ENCODE data around the gene GRIFIN. TPM values are rescaled to one million over a fixed set of nuclear protein-coding genes. Genes with fewer than 3 reads are reported as not detected.

The GRIFIN gene
- total RNA-seq, 6 donors from 2014 or later = not detected

GRCh38 chr7:2496375-2496774 lies 20.2 kb upstream of the GRIFIN start:
- peak in 1 of 2 donors; percentile 34 for DNase-seq
- Histone ChIP-seq H3K4me1 (peaks cover 14 to 27% (median 20%) of the 10 kb centered on the region in 4 donors), H3K27me3 (no peaks in the 10 kb centered on the region), H3K9me3 (no peaks in the 10 kb centered on the region), H3K4me3 (no peak overlapping the region), H3K36me3 (no peaks in the 10 kb centered on the region), H3K27ac (no peak overlapping the region)
- no peak for ATAC-seq (ENCODE audit: low FRiP score in 2 of 2)
- no peak for TF ChIP-seq EP300 (IDR thresholded peaks at IDR 0.05)
- 87 to 99% methylated on average over 6 to 9 of the region's 9 CpGs for WGBS, 2 donors

DNA sequence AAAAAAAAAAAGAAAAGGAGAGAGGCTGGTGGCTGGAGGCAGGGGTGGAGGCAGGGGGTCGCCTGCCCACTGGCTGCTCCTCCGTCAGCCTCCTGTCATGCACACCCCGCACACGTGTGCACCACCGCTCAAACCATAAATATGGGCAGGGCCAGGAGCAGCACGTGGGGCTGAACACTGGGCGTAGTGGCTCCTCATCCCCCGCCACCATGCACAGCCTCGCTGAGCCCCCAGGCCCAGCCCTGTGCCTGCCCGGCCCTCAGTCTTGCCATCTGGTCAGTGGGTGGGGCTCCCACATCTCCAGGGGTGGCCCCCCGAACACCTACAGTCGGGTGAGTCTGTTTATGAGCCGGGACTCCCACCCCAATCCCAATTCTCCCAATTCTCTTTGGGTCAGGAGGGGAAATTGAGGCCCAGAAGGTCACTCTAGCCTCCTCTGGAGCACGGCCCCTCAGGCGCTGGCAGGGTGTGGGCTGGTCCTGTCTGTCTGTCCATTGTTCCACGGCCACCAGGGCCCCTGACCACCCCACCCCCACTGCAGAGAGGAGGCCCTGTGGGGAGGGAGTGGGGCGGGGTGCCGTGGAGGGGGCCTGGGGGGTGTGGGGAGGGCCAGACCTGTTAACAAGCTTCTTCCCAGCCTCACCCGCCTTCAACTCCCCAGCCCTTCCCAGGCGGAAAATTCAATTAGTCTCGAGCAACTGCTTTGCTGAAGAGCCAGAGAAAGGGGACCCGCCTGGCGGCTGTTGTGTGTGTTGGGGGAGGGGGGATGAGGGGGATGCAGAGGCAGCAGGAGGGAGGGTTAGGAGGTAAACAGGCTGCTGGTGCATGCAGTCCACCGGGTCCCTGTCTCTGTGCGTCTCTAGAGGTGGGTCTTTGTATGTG lies 19.5 kb upstream of the GRIFIN start:
- Histone ChIP-seq H3K4me1 (peaks cover 14 to 27% (median 20%) of the 10 kb centered on the region in 4 donors), H3K27me3 (no peaks in the 10 kb centered on the region)
- no peak for ATAC-seq (ENCODE audit: low FRiP score in 2 of 2)

DNA sequence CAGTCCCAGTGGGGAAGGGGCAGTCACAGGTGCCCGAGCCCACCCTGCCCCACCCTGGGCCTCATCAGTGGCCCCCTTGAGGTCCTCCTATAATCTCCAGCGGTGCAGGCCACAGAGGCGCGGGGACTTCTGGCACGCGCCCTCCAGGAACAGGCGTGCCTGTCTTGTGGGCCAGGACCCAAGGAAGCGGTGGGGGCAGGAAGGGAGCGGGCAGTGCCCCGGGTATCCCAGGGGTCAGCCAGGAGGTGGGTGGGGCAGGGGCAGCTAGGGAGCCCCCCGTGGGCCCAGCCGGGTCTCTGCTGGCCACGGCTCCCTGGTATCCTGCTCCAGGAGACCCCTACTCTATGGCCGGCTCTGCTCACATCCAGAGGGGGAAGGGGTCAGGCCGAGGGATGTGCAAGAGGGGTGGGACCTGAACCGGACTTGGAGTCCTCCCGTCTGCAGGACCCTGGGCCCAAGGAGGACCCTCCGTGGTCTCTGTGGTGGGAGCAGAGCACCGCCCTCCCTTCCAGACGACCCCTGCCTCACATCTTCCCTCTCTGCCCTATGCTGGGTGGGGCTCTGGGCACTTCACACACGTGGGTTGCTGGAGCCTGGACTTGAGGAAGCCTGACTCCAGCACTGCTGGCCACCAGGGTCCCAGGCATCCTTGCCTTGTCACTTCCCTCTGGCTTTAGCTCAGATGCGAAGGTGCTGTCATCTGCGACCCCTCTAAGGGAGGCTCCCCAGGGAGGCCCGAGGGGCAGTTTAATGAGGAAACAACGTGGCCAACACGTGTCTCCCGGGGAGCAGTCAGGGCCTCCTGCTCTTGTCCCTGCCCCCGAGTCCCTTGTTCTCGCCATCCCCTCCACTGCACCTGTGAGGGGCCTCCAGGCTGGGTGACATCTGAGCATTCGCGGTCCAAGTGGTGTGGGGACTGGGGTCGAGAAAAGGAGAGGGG lies 18.3 kb upstream of the GRIFIN start:
- peaks cover 21 to 35% (median 31%) of the 10 kb centered on the region in 4 donors for H3K4me1 ChIP-seq
- WGBS, 2 donors = 61 to 62% methylated on average over 15 to 32 of the region's 32 CpGs
- no peaks in the 10 kb centered on the region for H3K27me3 ChIP-seq
- peak in 1 of 2 donors; percentile 4 for ATAC-seq (ENCODE audit: low FRiP score in 2 of 2)
- H3K27ac ChIP-seq = no peak overlapping the region
- no peaks in the 10 kb centered on the region for H3K36me3 ChIP-seq
- no peak for TF ChIP-seq EP300 (IDR thresholded peaks at IDR 0.05)
- peak in 1 of 2 donors; percentile 41 for TF ChIP-seq POLR2AphosphoS5 (IDR thresholded peaks at IDR 0.05)
- no peak overlapping the region for H3K4me3 ChIP-seq
- no peaks in the 10 kb centered on the region for H3K9me3 ChIP-seq
- DNase-seq = peak in 1 of 2 donors; percentile 73

More for the DNA sequence above, 19.5 kb upstream of the GRIFIN start:
- Histone ChIP-seq H3K4me3 (no peak overlapping the region), H3K36me3 (no peaks in the 10 kb centered on the region), H3K27ac (no peak overlapping the region), H3K9me3 (no peaks in the 10 kb centered on the region)
- 73 to 85% methylated on average over 21 to 25 of the region's 25 CpGs for WGBS, 2 donors
- TF ChIP-seq EP300 (IDR thresholded peaks at IDR 0.05) (no peak), POLR2AphosphoS5 (IDR thresholded peaks at IDR 0.05) (no peak), POLR2A (IDR thresholded peaks at IDR 0.05) (no peak)
- TF ChIP-seq, protein P1, sequence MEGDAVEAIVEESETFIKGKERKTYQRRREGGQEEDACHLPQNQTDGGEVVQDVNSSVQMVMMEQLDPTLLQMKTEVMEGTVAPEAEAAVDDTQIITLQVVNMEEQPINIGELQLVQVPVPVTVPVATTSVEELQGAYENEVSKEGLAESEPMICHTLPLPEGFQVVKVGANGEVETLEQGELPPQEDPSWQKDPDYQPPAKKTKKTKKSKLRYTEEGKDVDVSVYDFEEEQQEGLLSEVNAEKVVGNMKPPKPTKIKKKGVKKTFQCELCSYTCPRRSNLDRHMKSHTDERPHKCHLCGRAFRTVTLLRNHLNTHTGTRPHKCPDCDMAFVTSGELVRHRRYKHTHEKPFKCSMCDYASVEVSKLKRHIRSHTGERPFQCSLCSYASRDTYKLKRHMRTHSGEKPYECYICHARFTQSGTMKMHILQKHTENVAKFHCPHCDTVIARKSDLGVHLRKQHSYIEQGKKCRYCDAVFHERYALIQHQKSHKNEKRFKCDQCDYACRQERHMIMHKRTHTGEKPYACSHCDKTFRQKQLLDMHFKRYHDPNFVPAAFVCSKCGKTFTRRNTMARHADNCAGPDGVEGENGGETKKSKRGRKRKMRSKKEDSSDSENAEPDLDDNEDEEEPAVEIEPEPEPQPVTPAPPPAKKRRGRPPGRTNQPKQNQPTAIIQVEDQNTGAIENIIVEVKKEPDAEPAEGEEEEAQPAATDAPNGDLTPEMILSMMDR (IDR thresholded peaks at IDR 0.05) = no peak
- peak in 1 of 2 donors; percentile 55 for DNase-seq

DNA sequence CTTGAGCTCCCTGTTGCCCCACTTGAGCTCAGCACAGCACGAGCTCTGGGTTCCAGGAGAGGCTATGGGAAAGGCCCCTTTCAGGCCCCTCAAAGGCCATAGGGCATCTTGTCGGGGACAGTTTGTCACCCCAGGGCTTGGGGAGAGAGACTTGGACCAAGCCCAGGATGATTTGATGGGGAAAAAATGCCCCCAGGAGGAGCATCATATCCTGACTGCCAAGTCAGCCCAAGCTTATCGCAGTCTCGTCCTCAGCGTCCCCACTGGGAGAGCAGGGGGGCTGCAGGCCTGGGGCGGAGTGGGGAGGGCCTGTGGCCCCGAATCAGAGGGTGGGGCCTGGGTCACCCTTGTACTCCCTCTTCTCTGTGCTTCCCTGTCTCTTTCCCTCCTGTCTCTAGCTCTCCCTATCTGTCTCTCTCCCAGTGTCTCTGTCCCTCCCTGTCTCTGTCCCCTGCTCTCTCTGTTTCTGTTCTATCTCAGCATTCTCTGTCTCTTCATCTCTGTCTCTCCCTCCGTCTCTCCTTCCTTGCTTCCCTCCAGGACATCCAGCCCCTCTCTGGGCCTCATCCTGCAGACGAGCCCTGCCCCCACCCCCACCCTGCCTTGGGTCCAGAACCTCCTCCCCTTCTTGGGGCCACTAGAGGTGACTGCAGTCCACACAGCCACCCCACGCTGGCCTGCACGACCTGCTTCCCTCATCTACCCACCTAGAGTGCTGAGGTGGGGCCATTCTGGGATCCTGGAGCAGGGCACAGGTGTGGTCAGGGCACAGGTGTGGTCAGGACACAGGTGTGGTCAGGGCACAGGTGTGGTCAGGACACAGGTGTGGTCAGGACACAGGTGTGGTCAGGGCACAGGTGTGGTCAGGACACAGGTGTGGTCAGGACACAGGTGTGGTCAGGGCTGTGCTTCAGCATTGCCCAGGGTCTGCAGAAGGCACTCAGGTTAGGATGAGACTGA lies 17.3 kb upstream of the GRIFIN start:
- H3K36me3 ChIP-seq = no peaks in the 10 kb centered on the region
- DNase-seq = peak in 1 of 2 donors; percentile 48
- no peak overlapping the region for H3K4me3 ChIP-seq
- H3K27ac ChIP-seq = peak overlapping the region in 1 of 4 donors; percentile 13
- TF ChIP-seq, protein P1 (IDR thresholded peaks at IDR 0.05) = no peak
- TF ChIP-seq POLR2AphosphoS5 (IDR thresholded peaks at IDR 0.05) = no peak
- TF ChIP-seq POLR2A (IDR thresholded peaks at IDR 0.05) = no peak
- no peak for TF ChIP-seq EP300 (IDR thresholded peaks at IDR 0.05)
- WGBS, 2 donors = 59 to 69% methylated on average over 10 of the region's 11 CpGs
- H3K4me1 ChIP-seq = peaks cover 27 to 42% (median 35%) of the 10 kb centered on the region in 4 donors
- H3K9me3 ChIP-seq = no peaks in the 10 kb centered on the region
- no peaks in the 10 kb centered on the region for H3K27me3 ChIP-seq
- ATAC-seq (ENCODE audit: low FRiP score in 2 of 2) = peak in 1 of 2 donors; percentile 20

- DNase-seq (no peak), ATAC-seq (ENCODE audit: low FRiP score in 2 of 2) (no peak)
- Histone ChIP-seq H3K27me3 (no peaks in the 10 kb centered on the region), H3K36me3 (no peaks in the 10 kb centered on the region), H3K4me1 (peaks cover 27 to 42% (median 34%) of the 10 kb centered on the region in 4 donors), H3K27ac (no peak overlapping the region), H3K9me3 (no peaks in the 10 kb centered on the region), H3K4me3 (no peak overlapping the region)
- WGBS, 2 donors = 89 to 96% methylated on average over 2 of the region's 2 CpGs
- TF ChIP-seq, protein P1 (IDR thresholded peaks at IDR 0.05) = no peak
- TF ChIP-seq POLR2AphosphoS5 (IDR thresholded peaks at IDR 0.05) = no peak
- TF ChIP-seq POLR2A (IDR thresholded peaks at IDR 0.05) = no peak
Observed at GRCh38 chr7:2492038-2492437, 15.8 kb upstream of the GRIFIN start.
